Measurements from ENCODE around the gene PSMD1. TPM values are rescaled to one million over a fixed set of nuclear protein-coding genes. Genes with fewer than 3 reads are reported as not detected.
A peak's percentile ranks its signal among the peaks of the same experiment; 100 is the strongest.
"Not testable (repeated sequence)": the region's sequence is repeated elsewhere in the genome, so short reads cannot be mapped to it uniquely, and the experiment has no call there.

The PSMD1 gene
- polyA plus RNA-seq (2012; ENCODE audit: insufficient read depth, insufficient read length): 118 TPM

DNA sequence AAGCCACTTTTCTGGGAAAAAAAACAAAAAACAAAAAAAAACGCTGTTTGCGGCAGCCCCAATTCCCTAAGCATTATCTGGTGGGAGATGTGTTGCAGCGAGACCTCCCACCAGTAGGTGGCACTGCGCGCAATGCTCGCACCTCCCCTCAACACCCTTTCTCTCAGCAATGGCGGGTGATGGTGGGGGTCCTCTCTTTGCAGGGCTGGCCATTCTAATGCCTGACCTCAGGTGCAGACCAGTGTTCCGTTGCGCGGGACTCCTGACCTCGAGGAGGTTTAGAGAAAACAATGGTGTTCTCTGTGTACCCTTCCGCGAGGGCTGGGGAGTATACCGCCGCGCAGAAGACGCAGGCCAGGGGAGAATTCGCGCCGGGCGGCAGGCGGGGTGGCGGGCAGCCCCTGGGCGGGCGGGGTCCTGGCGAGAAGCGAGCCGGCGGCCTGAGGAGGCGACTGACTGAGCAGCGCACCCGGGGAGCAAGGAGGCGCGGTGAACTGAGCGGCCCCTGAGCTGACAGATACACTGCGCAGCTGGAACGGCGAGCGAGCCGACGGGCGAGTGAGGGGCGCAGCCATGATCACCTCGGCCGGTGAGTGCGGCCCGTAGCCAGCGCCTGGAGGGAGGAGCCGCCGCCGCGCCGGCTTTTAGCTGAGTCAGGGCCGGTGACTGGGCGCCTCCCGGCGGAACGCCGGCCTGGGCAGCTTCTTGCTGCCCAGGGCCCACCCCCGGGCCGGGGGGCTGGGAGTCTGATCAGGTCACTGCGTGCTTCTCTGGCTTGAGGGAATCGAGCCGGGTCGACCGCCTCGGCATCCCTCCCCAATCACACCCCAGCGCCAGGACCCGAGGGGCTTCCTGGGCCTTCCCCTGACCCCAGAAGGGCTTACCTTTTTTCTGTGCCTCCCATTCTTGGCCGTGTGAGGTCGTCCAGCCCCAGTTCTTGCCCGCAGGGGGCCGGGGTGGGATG, at the start of gene PSMD1:
Gene PSMD1 (plus strand): TSS at position 415 of the 964 bp plus-strand sequence. CDS start 159 bp downstream, at position 574.
- peak; percentile 93 for DNase-seq (ENCODE audit: low read depth, low spot score)
- peak within 1 kb of the TSS; percentile 97 for H3K4me3 ChIP-seq (ENCODE audit: low read length)

DNA sequence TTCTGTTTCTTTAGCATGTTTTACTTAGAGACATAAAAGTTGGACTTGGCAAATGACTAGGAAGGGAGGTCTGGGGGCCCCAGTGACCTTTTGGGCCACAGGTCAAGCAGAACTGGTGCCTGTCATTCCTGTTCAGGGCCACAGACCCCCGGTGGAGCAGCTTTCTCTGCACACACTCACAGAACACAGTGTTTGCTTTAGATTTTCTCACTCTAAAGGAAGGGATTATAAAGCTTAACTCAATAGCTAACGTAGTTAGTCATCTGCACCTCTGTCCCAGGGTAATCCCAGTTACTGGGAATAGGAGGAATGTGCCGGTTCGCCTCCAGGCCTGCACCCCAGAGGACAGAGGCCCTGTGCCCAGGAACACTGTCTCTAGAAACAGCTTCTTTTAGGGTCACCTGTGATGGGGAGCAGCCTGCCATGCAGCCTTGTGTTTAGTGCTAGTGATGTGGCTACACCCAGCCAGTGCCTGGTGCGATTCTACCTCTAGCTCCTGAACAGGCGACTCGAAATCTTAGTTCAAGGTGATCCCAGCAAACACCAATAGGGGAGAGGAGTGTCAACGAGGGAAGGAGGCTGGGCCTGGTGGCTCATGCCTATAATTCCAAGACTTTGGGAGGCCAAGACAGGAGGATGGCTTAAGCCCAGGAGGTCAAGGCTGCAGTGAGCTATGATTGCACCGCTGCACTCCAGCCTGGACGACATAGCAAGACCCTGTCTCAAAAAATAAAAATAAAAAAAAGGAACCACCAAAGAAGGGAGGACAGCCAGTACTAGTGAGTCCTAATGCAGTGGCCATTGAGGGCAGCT, 49.2 kb upstream of the PSMD1 start:
- no peak for DNase-seq (ENCODE audit: low read depth, low spot score)
- H3K4me3 ChIP-seq (ENCODE audit: low read length): no peak overlapping the region

DNA sequence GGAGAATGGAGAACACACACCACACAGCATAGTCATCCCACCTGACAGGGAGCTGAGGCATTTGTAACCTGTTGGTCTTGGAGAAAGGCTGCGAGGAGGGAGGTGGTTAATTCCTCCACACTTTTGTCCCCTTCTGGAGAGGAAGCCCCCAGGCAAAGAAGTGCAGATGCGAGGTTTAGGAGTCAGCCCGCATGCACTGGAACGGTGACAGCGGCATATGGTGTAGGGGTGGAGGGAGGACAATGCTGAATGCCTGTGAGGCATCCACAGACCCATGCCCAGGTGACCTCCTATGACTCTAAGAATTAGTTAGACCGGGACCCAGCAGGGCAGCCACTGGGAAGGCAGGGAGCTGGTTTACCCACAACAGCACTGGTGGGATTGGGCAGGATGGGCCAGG, 48.5 kb upstream of the PSMD1 start:
- H3K4me3 ChIP-seq (ENCODE audit: low read length): no peak overlapping the region
- DNase-seq (ENCODE audit: low read depth, low spot score): no peak

DNA sequence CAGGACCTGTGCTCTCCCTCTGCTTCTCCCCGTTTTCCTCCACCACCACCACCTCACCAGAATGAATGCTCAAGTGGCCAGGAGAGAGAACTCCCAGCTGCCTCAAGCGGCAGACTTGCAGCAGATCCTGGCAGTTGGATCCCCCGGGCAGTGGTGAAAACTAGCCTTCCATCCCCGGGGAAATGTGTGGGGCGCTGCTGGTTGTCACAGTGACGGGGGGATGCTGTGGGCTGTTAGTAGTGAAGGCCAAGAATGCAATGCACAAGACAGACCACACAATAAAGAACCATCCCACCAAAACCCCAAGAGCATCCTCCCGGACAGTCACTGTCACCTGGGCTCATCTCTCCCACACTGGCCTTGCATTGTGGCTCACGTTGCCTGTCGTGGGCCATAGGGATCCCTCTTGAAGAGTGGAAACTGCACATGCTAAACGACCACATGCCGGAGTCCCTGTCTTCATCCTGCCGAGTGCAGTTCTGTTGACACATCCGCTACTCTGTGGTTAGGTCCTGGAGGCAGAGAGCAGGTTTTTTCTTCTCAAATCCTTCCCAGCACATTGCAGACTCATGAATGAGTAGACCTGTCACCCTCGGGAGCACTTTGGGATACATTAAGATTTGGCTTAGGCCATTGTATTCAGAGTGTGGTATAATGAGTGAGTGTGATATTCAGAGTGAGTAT, 47.3 kb upstream of the PSMD1 start:
- no peak for DNase-seq (ENCODE audit: low read depth, low spot score)
- no peak overlapping the region for H3K4me3 ChIP-seq (ENCODE audit: low read length)

DNA sequence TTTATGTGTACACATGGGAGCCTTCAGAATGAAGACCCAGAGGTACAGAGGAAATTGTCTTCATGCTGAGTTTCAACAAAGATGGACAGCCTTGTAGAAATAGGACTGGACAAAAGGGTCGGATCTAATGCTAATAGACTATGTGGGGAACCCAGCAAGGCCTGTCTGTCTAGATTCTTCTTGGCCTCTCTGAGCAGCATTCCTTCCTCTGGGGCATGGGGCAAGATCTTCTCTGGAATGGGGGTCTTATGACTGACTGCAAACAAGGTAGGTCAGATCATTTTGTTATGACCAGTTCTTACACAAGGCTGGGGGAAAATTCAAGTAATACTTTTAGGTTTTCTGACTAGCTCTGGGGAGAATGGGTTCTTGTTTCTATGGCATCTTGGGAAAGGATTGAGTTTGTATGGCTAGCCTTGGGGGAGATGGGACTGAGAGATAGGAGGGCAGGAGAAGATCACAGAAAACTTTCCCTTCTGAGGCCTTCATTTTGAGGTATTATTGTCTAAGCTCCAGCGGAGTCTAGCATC, 46.4 kb upstream of the PSMD1 start:
- no peak for DNase-seq (ENCODE audit: low read depth, low spot score)
- H3K4me3 ChIP-seq (ENCODE audit: low read length): no peak overlapping the region

DNA sequence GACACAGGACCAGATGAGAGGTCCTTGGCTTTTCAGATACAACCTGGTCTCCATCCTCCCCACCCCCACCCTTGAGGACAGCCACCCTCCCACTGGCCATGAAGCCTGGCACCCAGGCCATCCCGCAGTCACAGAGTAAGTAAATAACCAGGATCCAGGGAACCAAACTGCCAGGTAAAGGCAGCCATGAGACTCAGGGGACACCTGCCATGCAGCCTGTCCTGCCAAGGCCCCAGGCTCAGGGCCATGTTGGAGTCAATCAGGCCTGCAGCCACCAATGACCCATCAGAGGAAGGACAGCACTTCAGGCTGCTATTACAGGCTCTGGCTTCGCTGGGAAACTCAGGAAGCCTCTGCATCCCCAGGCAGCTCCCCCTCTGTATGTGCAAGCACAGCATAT, 45.1 kb upstream of the PSMD1 start:
- DNase-seq (ENCODE audit: low read depth, low spot score): no peak
- H3K4me3 ChIP-seq (ENCODE audit: low read length): no peak overlapping the region

DNA sequence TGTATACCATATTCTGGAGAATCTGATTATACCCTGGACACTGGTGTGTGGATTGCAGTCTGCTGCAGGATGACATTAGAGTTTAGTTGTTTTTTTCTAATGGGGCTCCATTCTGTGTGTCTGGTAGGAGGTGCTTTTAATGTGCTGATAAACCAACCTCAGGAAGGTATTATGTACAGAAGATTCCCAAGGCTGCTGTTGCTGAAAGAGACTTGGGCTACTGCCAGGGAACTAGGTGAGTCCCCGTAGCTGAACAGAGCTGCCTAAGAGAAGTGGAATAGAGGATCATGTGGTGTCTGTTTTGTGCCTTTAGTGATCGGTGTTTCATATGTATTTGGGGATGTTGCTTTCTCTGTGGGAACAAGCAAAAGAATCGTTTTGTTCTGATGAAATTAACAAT, 44.2 kb upstream of the PSMD1 start:
- DNase-seq (ENCODE audit: low read depth, low spot score): no peak
- H3K4me3 ChIP-seq (ENCODE audit: low read length): no peak overlapping the region

DNA sequence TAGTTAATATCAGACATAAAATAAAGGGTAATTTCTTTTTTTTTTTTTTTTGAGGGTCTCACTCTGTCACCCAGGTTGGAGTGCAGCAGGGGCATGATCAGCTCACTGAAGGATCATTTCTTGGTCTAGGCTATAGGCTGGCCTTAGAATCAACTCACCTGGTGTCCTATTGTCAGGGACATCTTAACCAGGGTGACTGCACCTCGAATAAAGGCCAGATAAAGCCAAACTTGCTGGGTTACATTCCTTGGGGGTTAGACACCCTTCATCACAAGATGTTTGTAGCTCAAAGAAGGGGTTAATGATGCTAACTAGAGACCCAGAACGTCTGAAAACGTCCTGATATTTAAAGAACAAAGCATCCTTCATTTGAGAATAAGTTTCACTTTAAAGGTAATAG, 42.8 kb upstream of the PSMD1 start:
- DNase-seq (ENCODE audit: low read depth, low spot score): no peak
- no peak overlapping the region for H3K4me3 ChIP-seq (ENCODE audit: low read length)

DNA sequence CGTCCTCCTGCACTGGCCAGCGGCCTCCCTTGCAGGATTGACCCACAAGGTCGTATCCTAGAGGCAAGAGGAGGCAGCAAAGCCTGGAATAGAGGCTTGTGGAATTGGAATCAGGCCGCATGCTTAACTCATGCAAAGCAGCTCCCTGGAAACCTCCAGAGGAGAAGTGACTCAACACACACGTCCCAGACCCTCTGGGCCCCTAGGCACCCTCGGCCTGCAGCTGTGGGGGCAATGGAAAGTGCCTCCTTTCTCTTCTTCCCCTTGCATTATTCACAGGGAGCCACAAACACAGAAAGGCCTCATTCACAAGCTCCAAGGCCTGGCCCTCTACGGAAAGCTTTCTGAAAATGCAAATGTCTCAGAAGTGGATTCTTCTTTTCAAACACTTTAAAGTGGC, 41.2 kb upstream of the PSMD1 start:
- DNase-seq (ENCODE audit: low read depth, low spot score): no peak
- H3K4me3 ChIP-seq (ENCODE audit: low read length): no peak overlapping the region

DNA sequence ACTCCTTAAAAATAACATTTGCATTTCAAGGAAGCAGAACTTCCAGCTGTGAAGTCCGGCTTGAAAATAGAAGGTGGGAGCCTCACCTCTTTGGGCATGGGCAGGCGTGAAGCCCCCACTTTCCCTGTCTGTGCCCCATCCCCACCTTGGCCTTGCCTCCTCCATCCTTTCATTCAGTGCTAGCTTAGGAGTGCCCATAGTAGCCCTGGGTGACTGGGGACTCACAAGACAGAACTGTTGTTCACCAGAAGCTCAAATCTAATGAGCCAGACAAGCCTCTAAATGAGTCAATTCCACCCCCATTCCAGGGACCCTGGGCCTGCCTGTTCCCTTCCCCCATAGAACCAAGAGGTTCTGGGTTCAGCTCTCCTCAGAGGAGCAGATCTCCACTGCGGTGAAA, 40.7 kb upstream of the PSMD1 start:
- DNase-seq (ENCODE audit: low read depth, low spot score): no peak
- no peak overlapping the region for H3K4me3 ChIP-seq (ENCODE audit: low read length)

DNA sequence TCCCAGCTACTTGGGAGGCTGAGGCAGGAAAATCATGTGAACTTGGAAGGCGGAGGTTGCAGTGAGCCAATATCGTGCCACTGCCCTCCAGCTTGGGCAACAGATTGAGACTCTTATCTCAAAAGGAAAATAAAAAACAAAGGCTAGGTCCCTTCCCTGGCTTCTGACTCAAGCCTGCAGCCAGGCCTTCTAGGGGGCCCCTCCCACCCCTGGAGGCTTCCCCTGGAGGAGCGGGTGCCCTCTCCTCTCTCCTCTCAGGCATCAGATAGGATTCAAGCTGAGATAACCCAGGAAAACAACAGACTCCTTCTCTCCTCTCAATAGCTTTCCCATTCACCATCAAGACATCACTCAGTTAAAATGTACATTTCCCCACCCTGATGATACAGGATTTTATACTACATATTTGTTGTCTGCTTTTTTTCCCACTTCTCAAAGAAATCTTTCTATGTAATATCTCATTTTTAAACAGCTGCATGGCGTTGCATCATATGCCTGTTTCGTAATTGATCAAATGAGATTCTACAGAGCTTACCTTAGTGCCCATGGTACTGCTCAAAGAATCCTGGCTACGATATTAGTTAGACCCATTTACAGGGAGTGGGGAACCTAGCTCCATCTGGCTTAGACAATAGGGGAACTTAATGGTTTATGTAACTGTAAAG, 40.0 kb upstream of the PSMD1 start:
- no peak for DNase-seq (ENCODE audit: low read depth, low spot score)
- no peak overlapping the region for H3K4me3 ChIP-seq (ENCODE audit: low read length)

DNA sequence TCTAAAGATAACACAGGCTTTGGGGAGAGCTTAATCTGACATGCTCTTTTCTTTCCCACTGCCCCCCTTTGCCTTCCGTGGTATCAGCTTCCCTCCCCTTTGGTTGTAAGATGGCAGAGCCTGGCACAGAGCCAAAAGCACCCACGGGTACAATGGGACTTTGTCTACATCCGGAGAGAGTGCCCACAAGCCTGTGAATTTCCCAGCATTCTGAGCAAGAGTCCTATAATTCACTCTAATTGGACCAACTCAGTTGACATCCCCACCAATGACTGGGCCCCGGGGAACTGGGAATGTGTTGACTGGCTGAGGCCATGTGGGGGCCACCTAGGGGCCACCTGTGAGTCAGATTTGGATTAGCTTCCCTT, 39.5 kb upstream of the PSMD1 start:
- no peak overlapping the region for H3K4me3 ChIP-seq (ENCODE audit: low read length)
- peak; percentile 25 for DNase-seq (ENCODE audit: low read depth, low spot score)

DNA sequence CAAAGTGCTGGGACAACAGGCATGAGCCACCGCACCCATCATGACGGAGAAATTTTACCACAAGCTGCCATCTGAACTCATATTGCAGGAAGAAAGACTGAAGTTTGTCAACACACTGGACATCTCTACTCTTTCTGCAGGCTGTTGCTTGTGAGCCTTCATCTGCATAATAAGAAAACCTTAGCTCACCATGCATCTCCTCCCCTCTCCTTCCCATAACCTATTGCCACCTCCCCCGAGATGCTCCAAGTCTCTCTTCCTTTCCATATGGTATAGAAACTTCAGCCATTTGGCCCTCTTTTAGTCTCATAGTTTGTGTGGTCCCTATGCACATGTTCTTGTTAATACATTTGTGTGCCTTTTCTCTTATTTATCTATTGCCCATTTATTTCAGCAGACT, 38.5 kb upstream of the PSMD1 start:
- H3K4me3 ChIP-seq (ENCODE audit: low read length): no peak overlapping the region
- no peak for DNase-seq (ENCODE audit: low read depth, low spot score)

DNA sequence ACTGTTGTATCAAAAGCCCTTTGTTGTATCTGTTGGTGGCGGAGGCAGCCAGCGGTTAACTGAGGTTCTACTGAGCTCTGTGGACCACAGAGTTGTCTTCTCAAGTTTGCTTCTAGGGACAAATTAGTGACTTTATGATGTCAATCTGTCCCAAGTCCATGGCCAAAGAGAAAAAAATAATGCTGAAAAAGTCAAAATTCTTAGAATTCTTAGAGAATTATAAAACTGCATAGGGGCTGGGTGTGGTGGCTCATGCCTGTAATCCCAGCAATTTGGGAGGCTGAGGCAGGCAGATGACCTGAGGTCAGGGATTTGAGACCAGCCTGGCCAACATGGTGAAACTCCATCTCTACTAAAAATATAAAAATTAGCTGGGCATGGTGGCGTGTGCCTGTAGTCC, 31.6 kb upstream of the PSMD1 start:
- DNase-seq (ENCODE audit: low read depth, low spot score): not testable (repeated sequence)

DNA sequence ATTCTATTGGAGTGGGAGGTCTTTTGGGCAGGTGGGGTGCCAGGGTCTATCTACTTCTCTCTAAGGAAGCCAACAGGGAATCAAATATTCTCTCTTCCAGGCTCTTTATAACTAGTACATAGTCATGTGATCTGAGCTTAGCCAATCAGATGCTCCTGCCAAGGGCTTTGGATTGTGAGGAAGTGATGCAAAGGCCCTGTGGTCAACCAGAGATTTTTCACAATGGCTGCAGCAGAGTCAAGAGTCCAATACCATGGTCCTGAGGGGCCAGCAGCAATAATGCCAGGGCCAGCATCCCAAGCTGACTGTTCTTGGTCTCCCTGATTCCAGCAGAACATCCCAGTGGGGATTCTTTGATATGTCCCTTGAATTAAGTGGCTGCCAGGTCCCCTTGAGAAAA, 27.8 kb upstream of the PSMD1 start:
- no peak for DNase-seq (ENCODE audit: low read depth, low spot score)
- no peak overlapping the region for H3K4me3 ChIP-seq (ENCODE audit: low read length)

More for the DNA sequence above, 31.6 kb upstream of the PSMD1 start:
- not testable (repeated sequence) for H3K4me3 ChIP-seq (ENCODE audit: low read length)

DNA sequence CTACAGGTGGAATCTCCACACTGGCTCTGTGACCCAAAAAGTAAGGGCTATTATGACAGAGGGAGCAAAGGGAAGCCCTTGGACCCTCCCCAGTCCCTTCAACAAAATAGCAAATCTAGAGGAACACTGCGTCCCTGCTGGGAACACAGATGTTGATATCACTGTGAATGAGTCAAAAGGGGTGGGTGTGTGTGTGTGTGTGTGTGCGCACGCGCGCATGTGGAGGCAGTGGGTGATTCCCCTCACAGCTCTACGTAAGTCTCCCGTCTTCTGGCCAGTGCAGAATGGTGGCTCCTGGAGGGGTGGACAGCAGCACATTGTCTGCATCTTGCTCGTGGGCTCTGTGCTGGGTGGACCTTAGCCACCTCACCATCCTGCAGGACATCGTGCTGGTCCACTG, 27.1 kb upstream of the PSMD1 start:
- no peak overlapping the region for H3K4me3 ChIP-seq (ENCODE audit: low read length)
- DNase-seq (ENCODE audit: low read depth, low spot score): no peak

DNA sequence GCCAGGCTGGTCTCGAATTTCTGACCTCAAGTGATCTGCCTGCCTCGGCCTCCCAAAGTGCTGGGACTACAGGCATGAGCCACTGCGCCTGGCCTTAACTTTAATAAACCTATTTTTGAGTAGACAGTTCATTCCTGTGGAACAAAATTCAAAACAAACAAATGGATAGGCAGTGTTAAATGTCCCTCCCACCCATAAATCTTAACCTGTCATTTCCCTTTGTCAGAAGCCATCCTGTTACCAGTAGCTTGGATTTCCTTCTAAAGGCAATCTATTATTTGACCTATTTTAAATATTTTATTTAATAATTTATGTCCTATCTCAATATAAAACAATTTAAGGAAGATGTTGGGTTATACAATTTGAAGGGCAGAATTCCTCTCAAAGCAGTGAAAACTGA, 25.9 kb upstream of the PSMD1 start:
- no peak overlapping the region for H3K4me3 ChIP-seq (ENCODE audit: low read length)

DNA sequence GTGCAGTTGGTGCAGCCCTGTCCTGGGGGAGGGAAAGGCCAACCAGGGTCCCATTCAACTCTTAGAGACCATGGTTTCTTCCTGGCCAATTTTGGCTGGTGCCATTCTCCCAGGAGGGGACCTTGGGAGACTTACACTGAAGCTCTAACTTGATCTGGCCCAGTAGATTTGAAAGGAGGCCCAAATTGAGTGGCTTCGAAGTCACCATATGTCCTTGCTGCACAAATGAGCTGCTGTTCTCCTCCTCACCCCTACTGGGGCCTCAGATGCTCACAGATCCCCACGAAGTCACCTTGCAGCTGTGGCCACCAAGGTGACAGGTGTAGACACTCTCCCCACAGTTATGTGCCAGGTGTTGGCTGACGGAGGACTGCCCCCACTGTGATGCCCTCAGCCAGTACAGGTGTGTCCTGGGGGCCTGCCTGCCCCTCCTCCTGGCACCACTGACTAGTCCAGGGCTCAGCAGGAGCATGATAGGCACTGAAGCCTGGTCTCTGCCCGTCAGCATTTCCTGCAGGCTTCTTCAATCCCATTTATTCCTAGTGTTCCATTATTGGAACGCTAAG, 24.0 kb upstream of the PSMD1 start:
- DNase-seq (ENCODE audit: low read depth, low spot score): no peak
- no peak overlapping the region for H3K4me3 ChIP-seq (ENCODE audit: low read length)

More for the DNA sequence above, 25.9 kb upstream of the PSMD1 start:
- DNase-seq (ENCODE audit: low read depth, low spot score): no peak
